Epithelial cell of esophagus (primary cell): ENCODE data around the gene FOXP4.

Experiments
- DNase-seq: peaks from one replicate; pipeline ENCODE4 v3.0.0; 2010; ENCODE audit warnings: low read depth
- H3K4me3 ChIP-seq: 2 replicates; pipeline ENCODE4 v1.5.1; 2011; ENCODE audit warnings: mild to moderate bottlenecking, low read length, control low read depth
- TF ChIP-seq, protein P1 (sequence below): IDR thresholded peaks from 2 replicates; pipeline ENCODE4 v1.5.1; 2011; ENCODE audit warnings: low read depth, mild to moderate bottlenecking, low read length, control low read depth, inconsistent platforms; ENCODE audit not compliant: insufficient read depth; ENCODE audit errors: missing control alignments

The FOXP4 gene

DNA sequence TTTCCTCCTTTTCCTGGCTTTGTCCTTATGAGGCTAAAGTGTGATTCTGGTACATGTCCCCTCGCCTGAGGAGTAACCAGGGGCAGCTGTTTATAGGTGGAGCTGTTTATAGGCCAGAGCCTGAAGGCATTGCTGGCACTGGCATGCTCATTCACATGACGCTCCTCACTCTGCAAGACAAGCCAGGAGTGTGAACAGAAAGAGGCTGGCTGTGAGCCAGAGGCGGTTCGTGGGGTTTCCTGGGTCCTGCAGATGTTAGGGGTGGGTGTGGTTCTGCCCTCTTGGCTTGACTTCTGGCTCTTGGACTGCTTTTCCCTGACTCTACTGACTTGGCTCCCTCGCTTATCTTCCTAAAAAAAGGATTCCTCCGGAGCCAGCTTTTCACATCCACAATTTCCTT lies 79.3 kb downstream of the FOXP4 start:
- DNase-seq, result peak; percentile 81
- no peak overlapping the region for H3K4me3 ChIP-seq
- TF ChIP-seq, protein P1, sequence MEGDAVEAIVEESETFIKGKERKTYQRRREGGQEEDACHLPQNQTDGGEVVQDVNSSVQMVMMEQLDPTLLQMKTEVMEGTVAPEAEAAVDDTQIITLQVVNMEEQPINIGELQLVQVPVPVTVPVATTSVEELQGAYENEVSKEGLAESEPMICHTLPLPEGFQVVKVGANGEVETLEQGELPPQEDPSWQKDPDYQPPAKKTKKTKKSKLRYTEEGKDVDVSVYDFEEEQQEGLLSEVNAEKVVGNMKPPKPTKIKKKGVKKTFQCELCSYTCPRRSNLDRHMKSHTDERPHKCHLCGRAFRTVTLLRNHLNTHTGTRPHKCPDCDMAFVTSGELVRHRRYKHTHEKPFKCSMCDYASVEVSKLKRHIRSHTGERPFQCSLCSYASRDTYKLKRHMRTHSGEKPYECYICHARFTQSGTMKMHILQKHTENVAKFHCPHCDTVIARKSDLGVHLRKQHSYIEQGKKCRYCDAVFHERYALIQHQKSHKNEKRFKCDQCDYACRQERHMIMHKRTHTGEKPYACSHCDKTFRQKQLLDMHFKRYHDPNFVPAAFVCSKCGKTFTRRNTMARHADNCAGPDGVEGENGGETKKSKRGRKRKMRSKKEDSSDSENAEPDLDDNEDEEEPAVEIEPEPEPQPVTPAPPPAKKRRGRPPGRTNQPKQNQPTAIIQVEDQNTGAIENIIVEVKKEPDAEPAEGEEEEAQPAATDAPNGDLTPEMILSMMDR, result no peak

DNA sequence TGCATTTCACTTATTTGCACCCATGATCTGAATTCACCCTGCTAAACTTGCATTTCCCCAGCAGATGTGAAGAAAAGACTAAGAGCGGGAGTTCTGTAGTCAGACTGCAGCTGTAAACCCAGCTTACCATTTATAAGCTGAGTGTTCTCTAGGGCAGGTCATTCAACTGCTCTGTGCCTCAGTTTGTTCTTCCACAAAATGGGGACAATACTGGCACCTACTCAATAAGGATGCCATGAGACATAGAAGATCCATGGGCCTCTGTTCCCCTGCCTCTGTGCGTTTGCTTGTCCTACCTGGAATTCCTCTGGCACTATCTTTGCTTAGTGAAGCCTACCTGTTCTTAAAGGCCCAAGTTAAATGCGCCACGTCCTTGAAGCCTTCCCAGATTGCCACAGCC lies 79.8 kb downstream of the FOXP4 start:
- H3K4me3 ChIP-seq, result no peak overlapping the region
- TF ChIP-seq, protein P1, result no peak
- DNase-seq, result no peak

DNA sequence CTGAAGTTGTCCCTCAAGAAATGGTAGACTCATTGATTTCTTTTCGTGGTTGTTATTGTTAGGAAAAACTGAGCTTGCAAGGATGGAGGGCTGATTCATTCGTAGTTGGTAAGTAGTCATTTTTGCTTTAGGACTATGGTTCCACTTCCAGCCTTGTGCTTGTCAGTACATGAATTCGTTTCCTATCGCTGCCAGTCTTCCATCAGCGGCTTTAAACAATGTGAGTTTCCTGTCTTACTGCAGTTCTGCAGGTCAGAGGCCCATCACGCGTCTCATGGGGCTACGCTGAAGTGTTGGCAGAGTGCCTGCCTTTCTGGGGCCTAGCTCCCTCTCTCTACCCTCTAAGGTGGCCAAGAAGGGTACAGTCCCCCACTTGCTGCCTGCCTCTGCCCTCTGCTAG lies 80.7 kb downstream of the FOXP4 start:
- no peak overlapping the region for H3K4me3 ChIP-seq
- DNase-seq, result peak; percentile 97
- TF ChIP-seq, protein P1, result no peak

DNA sequence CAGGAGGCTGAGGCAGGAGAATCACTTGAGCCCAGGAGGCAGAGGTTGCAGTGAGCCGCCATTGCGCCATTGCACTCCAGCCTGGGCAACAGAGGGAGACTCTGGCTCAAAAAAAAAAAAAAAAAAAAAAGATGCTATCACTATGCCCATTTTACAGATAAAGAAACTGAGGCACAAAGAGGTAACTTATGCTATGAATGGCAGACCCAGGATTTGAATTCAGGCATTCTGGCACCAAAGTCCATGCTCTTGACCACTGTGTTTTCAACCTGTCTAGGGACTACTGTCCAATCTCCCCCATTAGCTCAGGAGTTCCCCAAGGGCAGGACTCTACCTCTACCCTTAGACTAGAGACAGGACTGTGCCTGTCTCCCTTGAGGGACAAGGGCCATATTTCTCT lies 82.9 kb downstream of the FOXP4 start:
- DNase-seq, result no peak
- no peak overlapping the region for H3K4me3 ChIP-seq
- TF ChIP-seq, protein P1, result no peak

DNA sequence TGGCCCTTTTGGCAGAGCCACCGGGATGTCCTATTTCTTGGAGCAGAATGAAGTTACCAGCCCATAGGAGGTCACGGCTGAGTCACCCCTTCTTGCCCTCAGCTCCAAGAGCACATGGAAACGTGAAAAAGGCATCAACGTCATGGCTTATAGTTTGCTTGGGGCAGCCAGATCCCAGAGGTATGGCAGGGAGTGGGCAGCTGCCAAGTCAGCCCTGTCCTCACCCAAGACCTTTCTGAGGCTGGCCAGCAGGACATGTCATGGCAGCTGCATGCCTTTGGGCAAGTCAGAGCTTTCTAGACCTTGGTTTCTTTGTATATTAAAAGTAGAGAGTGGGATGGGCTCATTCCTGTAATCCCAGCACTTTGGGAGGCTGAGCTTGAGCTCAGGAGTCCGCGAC lies 83.9 kb downstream of the FOXP4 start:
- TF ChIP-seq, protein P1, result no peak
- H3K4me3 ChIP-seq, result no peak overlapping the region
- DNase-seq, result no peak

DNA sequence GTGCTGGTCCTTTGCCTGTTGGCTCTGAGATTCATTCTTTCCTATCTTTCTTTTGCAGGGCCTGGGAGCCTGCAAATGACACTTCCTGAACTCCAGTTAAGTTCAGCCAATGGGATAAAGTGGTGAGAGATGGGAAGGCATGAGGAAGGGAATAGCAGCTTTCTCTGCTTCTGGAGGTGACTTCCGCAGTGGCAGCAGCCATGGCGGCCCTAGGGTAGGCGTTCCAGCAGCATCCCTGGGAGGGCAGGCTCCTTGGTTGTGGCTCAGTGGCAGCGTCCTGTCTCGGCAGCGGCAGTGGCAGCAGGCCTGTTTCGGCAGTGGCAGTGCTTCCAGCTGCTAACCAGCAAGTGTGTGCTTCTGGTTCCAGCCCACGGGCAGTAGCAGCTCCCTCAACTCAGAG lies 84.8 kb downstream of the FOXP4 start:
- TF ChIP-seq, protein P1, result no peak
- no peak overlapping the region for H3K4me3 ChIP-seq
- DNase-seq, result no peak

DNA sequence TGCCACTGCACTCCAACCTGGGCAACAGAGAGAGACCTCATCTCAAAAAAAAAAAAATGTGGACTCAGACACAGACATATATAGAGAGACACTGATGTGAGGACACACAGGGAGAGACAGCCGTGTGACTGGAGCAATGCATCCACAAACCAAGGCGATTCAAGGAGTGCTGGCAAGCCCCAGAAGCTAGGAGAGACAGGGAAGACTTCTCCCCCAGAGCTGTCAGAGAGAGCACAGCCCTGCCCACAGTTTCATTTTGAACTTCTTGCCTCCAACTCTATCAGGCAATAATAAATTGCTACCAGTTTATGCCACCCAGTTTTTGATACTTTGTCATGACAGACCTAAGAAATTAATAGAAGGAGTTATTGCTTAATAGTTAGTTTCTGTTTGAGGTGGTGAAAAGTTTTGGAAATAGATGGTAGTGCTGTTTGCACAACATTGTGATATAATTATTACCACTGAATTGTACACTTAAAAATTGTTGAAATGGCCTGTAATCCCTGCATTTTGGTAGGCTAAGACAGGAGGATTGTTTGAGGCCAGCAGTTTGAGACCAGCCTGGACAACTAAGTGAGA lies 87.0 kb downstream of the FOXP4 start:
- DNase-seq, result no peak
- TF ChIP-seq, protein P1, result no peak
- H3K4me3 ChIP-seq, result no peak overlapping the region
